Stomach (tissue), 9 donors: ENCODE measurements around the gene COPS7A. TPM values are rescaled to one million over a fixed set of nuclear protein-coding genes. Genes with fewer than 3 reads are reported as not detected.
A peak's percentile ranks its signal among the peaks of the same experiment; 100 is the strongest.

Experiments used
- DNase-seq, 2 donors: peaks; one replicate each; pipeline versions ENCODE4 v3.0.0 to v3.0.0-alpha.2; 2013 to 2019
- H3K27ac ChIP-seq, 5 donors: fragments of 200-600 bp in 4 of 5; sonication (generic) in 4 of 5; one replicate each; pipeline ENCODE4 v1.5.1; 2013 to 2019; ENCODE audit warnings: mild to moderate bottlenecking in 1 of 5, moderate library complexity in 1 of 5
- H3K27me3 ChIP-seq, 3 donors: fragments of 200-600 bp; sonication (generic); one replicate each; pipeline ENCODE4 v1.5.1; 2017 to 2019; ENCODE audit warnings: mixed run types in 1 of 3
- H3K36me3 ChIP-seq, 4 donors: fragments of 200-600 bp; sonication (generic); 1 replicate in 3 of 4; 2 replicates in 1 of 4; pipeline ENCODE4 v1.5.1; 2016 to 2019
- H3K4me1 ChIP-seq, 4 donors: fragments of 200-600 bp; sonication (generic); one replicate each; pipeline ENCODE4 v1.5.1; 2016 to 2019
- H3K4me3 ChIP-seq, 4 donors: fragments of 200-600 bp; sonication (generic) in 3 of 4; one replicate each; pipeline ENCODE4 v1.5.1; 2016 to 2019; ENCODE audit warnings: mild to moderate bottlenecking in 1 of 4
- H3K9me3 ChIP-seq, 4 donors: fragments of 200-600 bp; sonication (generic); one replicate each; pipeline ENCODE4 v1.5.1; 2016 to 2019
- EP300 ChIP-seq: sonication (generic); formaldehyde crosslinking; IDR thresholded peaks from one replicate; pipeline ENCODE4 v1.6.1; 2017; ENCODE audit warnings: antibody characterized with exemption
- POLR2A ChIP-seq, 4 donors: fragments of 450-650 bp; IDR thresholded peaks; one replicate each; pipeline ENCODE4 v1.6.1; 2016; ENCODE audit warnings: antibody characterized with exemption in 4 of 4, control low read depth in 2 of 4, mild to moderate bottlenecking in 1 of 4, moderate library complexity in 1 of 4
- POLR2AphosphoS5 ChIP-seq, 3 donors: sonication (generic); formaldehyde crosslinking; IDR thresholded peaks; one replicate each; pipeline ENCODE4 v1.6.1; 2016; ENCODE audit warnings: antibody characterized with exemption in 3 of 3
- WGBS, 5 donors: extraction: QIAGEN DNeasy Blood & Tissue Kit in 3 of 5; methylation state at CpG; one replicate each; pipeline versions ENCODE4 v1.1.5 to v1.1.7; 2013 to 2018; 5-methylcytosine and 5-hydroxymethylcytosine counted together
- intact Hi-C: fragments of 100-400 bp; cut with DNase I; formaldehyde crosslinking; loops from one replicate; pipeline ENCODE4 v1.15.1; 2023; ENCODE audit warnings: low total_unique reads
- polyA plus RNA-seq, 3 donors: library from polyadenylated mRNA; stranded (reverse); fragments of 200-250 nt; gene quantifications; one replicate each; pipeline ENCODE4 v1.2.3, GENCODE V29; 2013
- total RNA-seq, 5 donors: library from RNA; depleted of rRNA; stranded (reverse); fragments of >200 nt; gene quantifications; one replicate each; pipeline versions ENCODE4 v1.1.0 to v1.2.3, GENCODE V29; 2014 to 2016
- TF ChIP-seq, protein P1 (sequence below), 7 experiments: fragments of 450-650 bp in 4 of 7; fragments of 200-600 bp in 3 of 7; sonication (generic) in 3 of 7; IDR thresholded peaks; one replicate each; pipeline ENCODE4 v1.5.1; 2016 to 2019; ENCODE audit warnings: antibody characterized with exemption in 7 of 7, control low read depth in 2 of 7, mild to moderate bottlenecking in 1 of 7
- donor health status: healthy with polysubstance abuse.
- donor health status: Bipolar disorder and iron deficiency.
- donor health status: healthy.

The COPS7A gene
- total and polyA plus RNA-seq, 8 donors: 5.8 to 54.2 (median 39.0) TPM

DNA sequence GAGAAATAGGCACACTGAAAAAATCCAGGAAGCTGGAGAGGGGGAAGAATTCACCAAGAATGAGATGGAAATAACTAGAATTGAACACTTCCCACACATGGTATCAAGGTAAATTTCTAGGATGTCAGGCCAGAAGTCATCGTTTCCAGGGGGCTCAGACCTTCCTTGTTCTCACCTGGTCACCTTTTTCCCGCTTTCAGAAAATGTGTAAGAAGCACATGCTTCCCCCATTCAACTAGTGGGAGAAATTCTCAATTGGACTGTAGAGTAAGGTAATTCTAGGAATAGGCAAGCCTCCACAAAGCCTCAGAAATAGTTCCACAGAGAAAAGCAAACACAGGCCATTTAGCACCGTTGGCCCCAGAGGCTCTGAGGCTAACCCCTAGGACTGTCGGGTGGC is 39.5 kb downstream of the COPS7A start:
- Histone ChIP-seq H3K4me1 (peaks cover 39 to 57% (median 45%) of the 10 kb centered on the region in 4 donors), H3K4me3 (peak overlapping the region in 3 of 4 donors; percentile 18 to 28 (median 26)), H3K27ac (peak overlapping the region; percentile 75 to 96 (median 91)), H3K9me3 (no peaks in the 10 kb centered on the region), H3K27me3 (no peaks in the 10 kb centered on the region), H3K36me3 (no peaks in the 10 kb centered on the region)
- WGBS, 5 donors: 51 to 61% (median 57%) methylated on average over 4 of the region's 4 CpGs
- no peak for DNase-seq
- intact Hi-C loops: no loop called here
- TF ChIP-seq, protein P1, sequence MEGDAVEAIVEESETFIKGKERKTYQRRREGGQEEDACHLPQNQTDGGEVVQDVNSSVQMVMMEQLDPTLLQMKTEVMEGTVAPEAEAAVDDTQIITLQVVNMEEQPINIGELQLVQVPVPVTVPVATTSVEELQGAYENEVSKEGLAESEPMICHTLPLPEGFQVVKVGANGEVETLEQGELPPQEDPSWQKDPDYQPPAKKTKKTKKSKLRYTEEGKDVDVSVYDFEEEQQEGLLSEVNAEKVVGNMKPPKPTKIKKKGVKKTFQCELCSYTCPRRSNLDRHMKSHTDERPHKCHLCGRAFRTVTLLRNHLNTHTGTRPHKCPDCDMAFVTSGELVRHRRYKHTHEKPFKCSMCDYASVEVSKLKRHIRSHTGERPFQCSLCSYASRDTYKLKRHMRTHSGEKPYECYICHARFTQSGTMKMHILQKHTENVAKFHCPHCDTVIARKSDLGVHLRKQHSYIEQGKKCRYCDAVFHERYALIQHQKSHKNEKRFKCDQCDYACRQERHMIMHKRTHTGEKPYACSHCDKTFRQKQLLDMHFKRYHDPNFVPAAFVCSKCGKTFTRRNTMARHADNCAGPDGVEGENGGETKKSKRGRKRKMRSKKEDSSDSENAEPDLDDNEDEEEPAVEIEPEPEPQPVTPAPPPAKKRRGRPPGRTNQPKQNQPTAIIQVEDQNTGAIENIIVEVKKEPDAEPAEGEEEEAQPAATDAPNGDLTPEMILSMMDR (IDR thresholded peaks at IDR 0.05): no peak
- TF ChIP-seq POLR2AphosphoS5 (IDR thresholded peaks at IDR 0.05) (no peak), EP300 (no peak), POLR2A (IDR thresholded peaks at IDR 0.05) (no peak)

DNA sequence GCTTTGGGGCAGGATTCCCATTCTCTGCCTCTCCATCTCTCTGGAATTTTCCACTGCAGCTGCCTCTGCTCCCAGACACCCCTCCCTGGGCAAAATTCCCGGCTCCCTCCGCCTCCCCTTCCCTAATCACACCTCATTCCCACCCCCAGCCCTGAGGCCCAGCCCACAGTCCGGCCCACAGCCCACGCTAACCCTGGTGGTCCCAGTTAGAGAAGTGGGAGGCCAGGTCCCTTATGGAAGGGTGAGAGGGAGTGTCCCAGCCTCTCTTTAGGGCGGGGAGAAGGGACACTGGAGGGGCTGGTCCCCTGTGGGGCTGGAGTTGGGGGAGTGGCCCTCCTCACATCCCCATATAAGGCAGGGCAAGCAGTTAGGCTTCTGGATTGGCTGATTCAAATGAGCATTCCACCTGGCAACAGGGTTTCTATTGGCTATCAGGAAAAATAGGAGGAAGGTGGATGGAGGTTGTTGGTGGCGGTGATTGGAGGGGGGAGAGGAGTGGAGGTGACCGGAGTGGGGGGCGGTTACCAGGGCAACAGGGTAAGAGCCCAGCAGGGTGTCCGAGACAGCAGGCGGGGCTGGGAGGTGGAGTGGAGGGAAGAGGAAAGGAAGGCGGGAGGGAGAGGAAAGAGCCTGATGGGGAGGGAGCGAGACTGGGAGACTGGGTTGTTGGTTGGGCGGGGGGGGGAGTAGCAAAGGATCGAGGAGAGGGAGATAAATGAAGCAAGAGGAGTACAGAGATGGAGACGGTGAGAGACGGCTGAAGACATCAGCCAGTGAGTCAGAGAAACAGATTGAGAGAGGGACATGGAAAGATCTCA is 40.4 kb downstream of the COPS7A start:
- Histone ChIP-seq H3K9me3 (no peaks in the 10 kb centered on the region), H3K36me3 (no peaks in the 10 kb centered on the region), H3K4me3 (peak overlapping the region; percentile 18 to 28 (median 27)), H3K4me1 (peaks cover 46 to 65% (median 53%) of the 10 kb centered on the region in 4 donors), H3K27me3 (no peaks in the 10 kb centered on the region), H3K27ac (peak overlapping the region; percentile 75 to 96 (median 91))
- TF ChIP-seq, protein P1 (IDR thresholded peaks at IDR 0.05): no peak
- TF ChIP-seq EP300 (no peak), POLR2AphosphoS5 (IDR thresholded peaks at IDR 0.05) (peak; percentile 20 to 32 (median 20))
- WGBS, 5 donors: 3 to 8% (median 3%) methylated on average over 15 to 16 of the region's 16 CpGs
- intact Hi-C loops: no loop called here
- DNase-seq: peak; percentile 86 to 97

DNA sequence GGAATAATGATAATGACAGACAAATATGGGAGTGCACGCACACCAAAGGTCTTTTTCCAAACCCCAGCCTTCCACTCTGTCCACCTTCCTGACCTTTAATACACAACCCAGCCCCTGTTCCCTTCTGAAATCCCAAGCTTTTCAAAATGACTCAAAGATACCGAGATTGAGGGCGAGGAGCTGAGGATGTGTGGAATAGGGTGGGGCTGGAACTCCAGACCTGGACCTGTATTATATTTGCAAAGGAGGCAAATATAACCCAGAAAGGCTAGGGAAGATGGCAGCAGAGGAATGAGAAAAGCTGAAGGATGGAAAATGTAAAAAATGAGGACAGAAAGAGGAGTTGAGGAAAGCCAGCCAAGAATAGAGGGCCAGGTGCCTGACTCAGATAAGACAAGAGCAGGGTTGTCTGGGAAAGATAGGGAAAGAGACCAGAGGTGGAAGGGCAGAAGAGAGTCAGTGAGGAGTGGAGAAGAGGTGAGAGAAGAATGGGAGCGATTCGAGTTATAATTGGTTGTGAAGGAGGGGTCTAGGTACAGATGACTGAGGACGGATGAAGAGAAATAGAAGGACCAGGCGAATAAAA is 41.3 kb downstream of the COPS7A start:
- Histone ChIP-seq H3K4me1 (peaks cover 52 to 67% (median 62%) of the 10 kb centered on the region in 4 donors), H3K36me3 (peaks cover 6 to 8% (median 7%) of the 10 kb centered on the region in 4 donors), H3K27me3 (no peaks in the 10 kb centered on the region), H3K4me3 (peak overlapping the region; percentile 63 to 78 (median 78)), H3K9me3 (no peaks in the 10 kb centered on the region), H3K27ac (peak overlapping the region; percentile 85 to 96 (median 91))
- WGBS, 5 donors: 21 to 29% (median 23%) methylated on average over 7 of the region's 7 CpGs
- TF ChIP-seq EP300: no peak
- no peak for TF ChIP-seq POLR2A (IDR thresholded peaks at IDR 0.05)
- TF ChIP-seq POLR2AphosphoS5 (IDR thresholded peaks at IDR 0.05): no peak
- TF ChIP-seq, protein P1 (IDR thresholded peaks at IDR 0.05): no peak
- intact Hi-C loops: no loop called here
- DNase-seq: no peak

DNA sequence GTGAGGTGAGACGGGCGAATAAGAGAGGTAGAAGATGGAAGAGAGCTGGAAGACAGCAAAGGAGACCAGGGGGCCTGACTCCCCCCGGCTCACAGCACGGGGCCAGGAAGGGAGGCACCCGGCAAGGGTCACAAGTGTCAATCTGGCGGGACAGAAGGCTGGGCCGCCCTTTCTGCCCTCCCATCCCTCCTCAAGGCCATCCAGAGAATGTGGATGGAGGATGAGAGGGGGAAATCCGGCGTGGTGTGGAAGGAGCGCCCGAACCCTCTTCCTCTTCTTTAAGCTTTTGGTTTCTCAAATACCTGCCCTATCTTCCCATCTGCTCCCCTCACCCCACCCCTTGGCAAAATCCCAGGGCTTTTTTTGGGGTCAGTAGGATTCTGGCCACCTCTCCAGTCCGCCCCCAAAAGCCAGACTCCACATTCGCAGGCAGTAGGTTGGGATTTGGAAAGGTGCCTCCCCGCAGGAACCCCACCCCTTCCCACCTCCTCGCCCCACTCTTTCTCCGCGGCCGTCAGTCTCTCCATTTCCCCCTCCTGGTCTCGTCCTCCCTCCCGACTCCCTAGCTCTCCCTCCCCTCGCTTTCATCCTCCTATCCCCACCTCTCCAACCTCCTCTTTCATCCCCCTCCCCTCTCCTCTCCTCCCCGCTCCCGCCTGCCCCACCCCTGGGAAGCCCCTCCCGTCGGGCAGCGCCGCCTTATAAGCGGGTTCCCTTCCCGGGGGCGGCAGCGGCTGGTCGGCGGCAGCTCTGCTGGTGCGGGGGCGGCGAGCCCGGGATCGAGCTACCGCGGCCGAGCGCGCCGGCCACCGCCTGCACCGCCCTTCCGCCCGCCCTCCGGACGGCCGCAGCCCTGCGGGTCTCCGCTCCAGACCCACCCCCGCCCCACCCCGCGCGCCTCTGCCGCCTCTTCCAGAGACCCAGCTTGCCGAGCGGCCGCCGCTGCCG is 42.1 kb downstream of the COPS7A start, which contains the start of gene PTMS:
TSS of gene PTMS (plus strand) at position 730 of the 948 bp plus-strand sequence. CDS start 343 bp downstream, outside the sequence.
- Histone ChIP-seq H3K4me1 (peaks cover 52 to 72% (median 66%) of the 10 kb centered on the region in 4 donors), H3K4me3 (peak within 1 kb of the TSS; percentile 63 to 78 (median 78)), H3K36me3 (peaks cover 12 to 16% (median 15%) of the 10 kb centered on the region in 4 donors), H3K27me3 (no peaks in the 10 kb centered on the region), H3K9me3 (no peaks in the 10 kb centered on the region), H3K27ac (peak within 1 kb of the TSS; percentile 85 to 96 (median 91))
- intact Hi-C loops: no loop called here
- 2 to 4% (median 4%) methylated on average over 30 to 63 of the region's 63 CpGs for WGBS, 5 donors
- peak; percentile 63 to 94 for DNase-seq
- TF ChIP-seq POLR2AphosphoS5 (IDR thresholded peaks at IDR 0.05): peak; percentile 39 to 92 (median 86)
- TF ChIP-seq POLR2A (IDR thresholded peaks at IDR 0.05): no peak
